Lower leg skin (tissue), 3 donors: ENCODE measurements around the gene ZC3H13.

Experiments used
- POLR2A ChIP-seq, 2 donors: fragments of 450-650 bp; IDR thresholded peaks; one replicate each; pipeline ENCODE4 v1.6.1; 2016 to 2017; ENCODE audit warnings: antibody characterized with exemption in 2 of 2, mild to moderate bottlenecking in 1 of 2, moderate library complexity in 1 of 2
- TF ChIP-seq, protein P1 (sequence below), 3 donors: fragments of 450-650 bp; IDR thresholded peaks; one replicate each; pipeline ENCODE4 v1.5.1; 2016; ENCODE audit warnings: antibody characterized with exemption in 3 of 3, mild to moderate bottlenecking in 3 of 3, moderate library complexity in 2 of 3

DNA sequence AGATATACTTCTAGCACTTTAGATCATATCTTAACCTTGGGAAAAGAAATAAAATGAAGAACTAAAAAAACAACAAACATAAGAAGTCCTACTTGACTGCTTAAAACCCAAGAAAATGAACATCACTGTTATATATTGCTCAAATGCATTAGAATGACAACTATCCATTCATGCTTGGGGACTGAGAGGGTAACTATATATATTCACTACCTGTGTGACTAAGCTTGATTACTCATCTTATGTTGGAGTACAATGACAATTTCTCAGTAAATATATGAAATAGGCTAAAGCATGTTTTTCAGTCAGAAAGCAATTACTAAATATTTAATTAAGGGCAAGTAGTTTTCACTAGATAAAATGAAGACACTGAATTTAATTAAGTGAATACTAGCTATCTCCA lies 40.1 kb downstream of the ZC3H13 start:
- TF ChIP-seq POLR2A (IDR thresholded peaks at IDR 0.05): no peak
- TF ChIP-seq, protein P1, sequence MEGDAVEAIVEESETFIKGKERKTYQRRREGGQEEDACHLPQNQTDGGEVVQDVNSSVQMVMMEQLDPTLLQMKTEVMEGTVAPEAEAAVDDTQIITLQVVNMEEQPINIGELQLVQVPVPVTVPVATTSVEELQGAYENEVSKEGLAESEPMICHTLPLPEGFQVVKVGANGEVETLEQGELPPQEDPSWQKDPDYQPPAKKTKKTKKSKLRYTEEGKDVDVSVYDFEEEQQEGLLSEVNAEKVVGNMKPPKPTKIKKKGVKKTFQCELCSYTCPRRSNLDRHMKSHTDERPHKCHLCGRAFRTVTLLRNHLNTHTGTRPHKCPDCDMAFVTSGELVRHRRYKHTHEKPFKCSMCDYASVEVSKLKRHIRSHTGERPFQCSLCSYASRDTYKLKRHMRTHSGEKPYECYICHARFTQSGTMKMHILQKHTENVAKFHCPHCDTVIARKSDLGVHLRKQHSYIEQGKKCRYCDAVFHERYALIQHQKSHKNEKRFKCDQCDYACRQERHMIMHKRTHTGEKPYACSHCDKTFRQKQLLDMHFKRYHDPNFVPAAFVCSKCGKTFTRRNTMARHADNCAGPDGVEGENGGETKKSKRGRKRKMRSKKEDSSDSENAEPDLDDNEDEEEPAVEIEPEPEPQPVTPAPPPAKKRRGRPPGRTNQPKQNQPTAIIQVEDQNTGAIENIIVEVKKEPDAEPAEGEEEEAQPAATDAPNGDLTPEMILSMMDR (IDR thresholded peaks at IDR 0.05): no peak
